Measurements from ENCODE around the gene MTFP1.

DNA sequence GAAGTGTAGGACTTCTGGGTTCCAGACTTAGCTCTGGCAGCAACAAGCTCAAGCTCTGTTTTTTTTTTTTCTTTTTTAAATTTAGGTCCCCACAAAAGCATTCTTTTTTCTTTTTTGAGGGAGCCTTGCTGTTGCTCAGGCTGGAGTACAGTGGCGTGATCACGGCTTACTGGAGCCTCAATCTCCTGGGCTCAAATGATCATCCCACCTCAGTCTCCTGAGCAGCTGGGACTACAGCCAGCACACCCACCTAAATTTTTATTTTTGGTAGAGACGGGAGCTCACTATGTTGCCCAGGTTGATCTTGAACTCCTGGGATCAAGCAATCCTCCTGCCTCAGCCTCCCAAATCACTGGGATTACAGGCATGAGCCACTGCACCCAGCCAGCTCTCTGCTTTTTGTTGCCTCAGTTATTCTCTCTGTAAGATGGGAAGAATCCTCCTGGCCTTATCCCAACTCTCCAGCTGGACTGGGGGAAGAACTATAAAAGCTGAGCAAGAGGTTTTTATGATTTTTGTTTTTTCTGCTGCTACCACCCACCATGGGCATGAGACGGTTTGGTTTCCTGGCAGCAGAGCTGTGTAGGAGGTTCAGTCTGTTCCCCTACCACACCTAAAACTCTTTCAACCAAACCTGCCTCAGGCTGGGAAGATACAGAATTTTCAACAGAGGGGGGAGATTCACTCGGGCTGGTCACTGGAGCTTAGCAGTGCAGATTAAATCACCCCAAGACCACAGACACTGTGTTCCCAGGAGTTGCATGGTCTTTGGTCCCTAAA is 11.6 kb upstream of the MTFP1 start:
- TF ChIP-seq, protein P1, sequence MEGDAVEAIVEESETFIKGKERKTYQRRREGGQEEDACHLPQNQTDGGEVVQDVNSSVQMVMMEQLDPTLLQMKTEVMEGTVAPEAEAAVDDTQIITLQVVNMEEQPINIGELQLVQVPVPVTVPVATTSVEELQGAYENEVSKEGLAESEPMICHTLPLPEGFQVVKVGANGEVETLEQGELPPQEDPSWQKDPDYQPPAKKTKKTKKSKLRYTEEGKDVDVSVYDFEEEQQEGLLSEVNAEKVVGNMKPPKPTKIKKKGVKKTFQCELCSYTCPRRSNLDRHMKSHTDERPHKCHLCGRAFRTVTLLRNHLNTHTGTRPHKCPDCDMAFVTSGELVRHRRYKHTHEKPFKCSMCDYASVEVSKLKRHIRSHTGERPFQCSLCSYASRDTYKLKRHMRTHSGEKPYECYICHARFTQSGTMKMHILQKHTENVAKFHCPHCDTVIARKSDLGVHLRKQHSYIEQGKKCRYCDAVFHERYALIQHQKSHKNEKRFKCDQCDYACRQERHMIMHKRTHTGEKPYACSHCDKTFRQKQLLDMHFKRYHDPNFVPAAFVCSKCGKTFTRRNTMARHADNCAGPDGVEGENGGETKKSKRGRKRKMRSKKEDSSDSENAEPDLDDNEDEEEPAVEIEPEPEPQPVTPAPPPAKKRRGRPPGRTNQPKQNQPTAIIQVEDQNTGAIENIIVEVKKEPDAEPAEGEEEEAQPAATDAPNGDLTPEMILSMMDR (IDR thresholded peaks at IDR 0.05; ENCODE audit: low read depth, low read length), result no peak
- TF ChIP-seq EZH2phosphoT487 (IDR thresholded peaks at IDR 0.05; ENCODE audit: low read depth), result no peak
